Spleen (tissue), 11 donors: ENCODE results near the gene GNG3. TPM values are rescaled to one million over a fixed set of nuclear protein-coding genes. Genes with fewer than 3 reads are reported as not detected.
A peak's percentile ranks its signal among the peaks of the same experiment; 100 is the strongest.

Source experiments
- DNase-seq: peaks from one replicate; pipeline ENCODE4 v3.0.0-alpha.2; 2020
- H3K27ac ChIP-seq, 8 donors: fragments of 200-600 bp; sonication (generic) in 7 of 8; 1 replicate in 4 of 8; 2 replicates in 4 of 8; pipeline versions ENCODE4 v1.5.0 to v1.8.0; 2016 to 2021; ENCODE audit warnings: inconsistent platforms in 4 of 8, mild to moderate bottlenecking in 4 of 8, moderate library complexity in 1 of 8
- H3K27me3 ChIP-seq, 7 donors: fragments of 200-600 bp; sonication (generic) in 6 of 7; replicated peaks in 1 of 7; 1 replicate in 4 of 7; 2 replicates in 3 of 7; pipeline versions ENCODE4 v1.5.0 to v1.8.0; 2016 to 2021; ENCODE audit warnings: inconsistent platforms in 3 of 7, mild to moderate bottlenecking in 1 of 7
- H3K36me3 ChIP-seq, 6 donors: fragments of 200-600 bp; sonication (generic) in 5 of 6; 1 replicate in 4 of 6; 2 replicates in 2 of 6; pipeline versions ENCODE4 v1.5.0 to v1.8.0; 2016 to 2021; ENCODE audit warnings: inconsistent platforms in 2 of 6
- H3K4me1 ChIP-seq, 6 donors: fragments of 200-600 bp; sonication (generic) in 5 of 6; 1 replicate in 3 of 6; 2 replicates in 3 of 6; pipeline versions ENCODE4 v1.5.0 to v1.8.0; 2016 to 2021; ENCODE audit warnings: inconsistent platforms in 3 of 6
- H3K4me3 ChIP-seq, 8 donors: fragments of 200-600 bp; sonication (generic) in 7 of 8; 1 replicate in 4 of 8; 2 replicates in 4 of 8; pipeline versions ENCODE4 v1.5.0 to v1.8.0; 2016 to 2021; ENCODE audit warnings: inconsistent platforms in 4 of 8, mild to moderate bottlenecking in 4 of 8, moderate library complexity in 2 of 8
- H3K9me3 ChIP-seq, 8 donors: fragments of 200-600 bp; sonication (generic) in 7 of 8; 1 replicate in 4 of 8; 2 replicates in 4 of 8; pipeline versions ENCODE4 v1.5.0 to v1.8.0; 2016 to 2021; ENCODE audit warnings: inconsistent platforms in 4 of 8
- POLR2A ChIP-seq, 3 donors: fragments of 450-650 bp; IDR thresholded peaks; one replicate each; pipeline ENCODE4 v1.5.1; 2017; ENCODE audit warnings: antibody characterized with exemption in 3 of 3, mild to moderate bottlenecking in 1 of 3
- POLR2AphosphoS5 ChIP-seq, 3 donors: sonication (generic); formaldehyde crosslinking; IDR thresholded peaks; one replicate each; pipeline ENCODE4 v1.5.1; 2017; ENCODE audit warnings: antibody characterized with exemption in 3 of 3
- WGBS, 5 donors: extraction: QIAGEN DNeasy Blood & Tissue Kit in 3 of 5; methylation state at CpG; one replicate each; pipeline versions ENCODE4 v1.1.5 to v1.1.7; 2013 to 2018; 5-methylcytosine and 5-hydroxymethylcytosine counted together
- intact Hi-C: fragments of 100-400 bp; cut with DNase I; formaldehyde crosslinking; loops from one replicate; pipeline ENCODE4 v1.15.0; 2023; ENCODE audit warnings: low total_unique reads
- polyA plus RNA-seq, 3 donors: library from polyadenylated mRNA; stranded (reverse); fragments of 200-250 nt; gene quantifications; one replicate each; pipeline ENCODE4 v1.2.1, GENCODE V29; 2013
- total RNA-seq, 7 donors: library from RNA; depleted of rRNA in 3 of 7; stranded (reverse); fragments of >200 nt in 3 of 7; fragmentation: NEBNext Ultra II Directional in 4 of 7; extraction: Animal tissue kit (Norgen Biotek cat#: 25700) in 4 of 7; gene quantifications; one replicate each; pipeline versions ENCODE4 v1.1.0 to v1.2.1, GENCODE V29; 2016 to 2021
- TF ChIP-seq, protein P1 (sequence below), 11 experiments: fragments of 200-600 bp in 7 of 11; fragments of 450-650 bp in 4 of 11; sonication (generic) in 4 of 11; IDR thresholded peaks in 8 of 11; conservative IDR thresholded peaks in 3 of 11; 1 replicate in 7 of 11; 2 replicates in 4 of 11; pipeline versions ENCODE4 v1.4.0 to v1.8.0; 2016 to 2021; ENCODE audit warnings: antibody characterized with exemption in 11 of 11, inconsistent platforms in 4 of 11, mild to moderate bottlenecking in 1 of 11
- donor health status: healthy with polysubstance abuse.
- donor health status: DM: no; HTN: no; CAD: no; lungs with moderate emphysema.
- donor health status: DM: no; HTN: no; CAD: no.
- donor health status: Bipolar disorder and iron deficiency.
- donor health status: healthy.
- donor health status: DM: no; HTN: no; CAD: no.
- donor health status: DM: yes; HTN: yes; CAD: no.

Gene GNG3
- total and polyA plus RNA-seq, 10 donors: 0.12 to 0.13 TPM; not detected in 8

DNA sequence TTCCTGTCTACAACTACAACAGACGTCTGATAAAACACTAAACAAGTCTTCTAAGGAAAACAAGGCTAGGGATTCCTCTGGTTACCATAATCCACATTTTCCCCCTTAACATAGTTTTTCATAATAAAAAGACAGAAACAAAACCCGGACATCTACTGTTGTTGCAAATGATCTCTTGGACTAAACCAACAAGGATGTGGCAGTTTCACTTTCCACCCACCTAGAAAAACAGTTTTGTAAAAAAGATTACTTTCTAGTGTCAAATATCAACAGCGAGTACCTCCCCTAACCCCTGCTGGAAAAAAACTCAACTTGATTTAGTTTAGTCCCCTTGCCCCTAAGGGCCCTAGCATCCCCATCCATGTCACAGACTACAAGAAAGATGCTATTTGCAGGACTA, 5.4 kb downstream of the GNG3 start:
- H3K27ac ChIP-seq: peak overlapping the region in 6 of 8 donors; percentile 39 to 61 (median 48)
- TF ChIP-seq, protein P1, sequence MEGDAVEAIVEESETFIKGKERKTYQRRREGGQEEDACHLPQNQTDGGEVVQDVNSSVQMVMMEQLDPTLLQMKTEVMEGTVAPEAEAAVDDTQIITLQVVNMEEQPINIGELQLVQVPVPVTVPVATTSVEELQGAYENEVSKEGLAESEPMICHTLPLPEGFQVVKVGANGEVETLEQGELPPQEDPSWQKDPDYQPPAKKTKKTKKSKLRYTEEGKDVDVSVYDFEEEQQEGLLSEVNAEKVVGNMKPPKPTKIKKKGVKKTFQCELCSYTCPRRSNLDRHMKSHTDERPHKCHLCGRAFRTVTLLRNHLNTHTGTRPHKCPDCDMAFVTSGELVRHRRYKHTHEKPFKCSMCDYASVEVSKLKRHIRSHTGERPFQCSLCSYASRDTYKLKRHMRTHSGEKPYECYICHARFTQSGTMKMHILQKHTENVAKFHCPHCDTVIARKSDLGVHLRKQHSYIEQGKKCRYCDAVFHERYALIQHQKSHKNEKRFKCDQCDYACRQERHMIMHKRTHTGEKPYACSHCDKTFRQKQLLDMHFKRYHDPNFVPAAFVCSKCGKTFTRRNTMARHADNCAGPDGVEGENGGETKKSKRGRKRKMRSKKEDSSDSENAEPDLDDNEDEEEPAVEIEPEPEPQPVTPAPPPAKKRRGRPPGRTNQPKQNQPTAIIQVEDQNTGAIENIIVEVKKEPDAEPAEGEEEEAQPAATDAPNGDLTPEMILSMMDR (IDR thresholded peaks at IDR 0.05 in 8 of 11, conservative IDR thresholded peaks at IDR 0.05 in 3 of 11): no peak
- TF ChIP-seq POLR2A (IDR thresholded peaks at IDR 0.05) (no peak), POLR2AphosphoS5 (IDR thresholded peaks at IDR 0.05) (no peak)
- H3K36me3 ChIP-seq: peaks cover 0 to 78% (median 69%) of the 10 kb centered on the region in 6 donors
- intact Hi-C loops: no loop called here
- H3K9me3 ChIP-seq: no peaks in the 10 kb centered on the region
- DNase-seq: no peak
- WGBS, 5 donors: 57 to 67% (median 65%) methylated on average over 3 of the region's 3 CpGs
- no peak overlapping the region for H3K4me3 ChIP-seq
- H3K4me1 ChIP-seq: peaks cover 15 to 86% (median 48%) of the 10 kb centered on the region in 6 donors
- no peaks in the 10 kb centered on the region for H3K27me3 ChIP-seq

DNA sequence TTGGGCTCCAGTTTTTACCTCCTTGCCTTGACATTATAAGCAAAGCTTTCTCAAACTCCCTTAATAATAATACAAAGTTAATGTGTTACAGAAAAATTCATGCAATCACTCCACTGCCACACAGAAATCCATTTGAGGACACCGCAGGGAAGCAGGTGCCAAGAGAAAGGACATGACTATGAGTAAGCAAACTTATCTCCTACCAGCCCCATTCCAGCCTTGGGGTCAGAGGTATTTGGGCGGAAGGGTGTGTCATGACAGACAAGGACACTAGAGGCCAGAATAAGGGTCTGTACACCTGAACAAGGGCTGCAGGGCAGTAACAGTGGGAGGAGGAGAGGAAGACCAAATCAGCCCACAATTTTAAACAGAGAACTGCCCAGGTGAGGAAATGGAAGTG, 5.9 kb downstream of the GNG3 start:
- Histone ChIP-seq H3K36me3 (peaks cover 0 to 83% (median 74%) of the 10 kb centered on the region in 6 donors), H3K27ac (peak overlapping the region; percentile 5 to 61 (median 46)), H3K9me3 (no peaks in the 10 kb centered on the region), H3K4me3 (no peak overlapping the region), H3K4me1 (peaks cover 14 to 86% (median 43%) of the 10 kb centered on the region in 6 donors), H3K27me3 (no peaks in the 10 kb centered on the region)
- 83 to 89% (median 85%) methylated on average over 2 of the region's 2 CpGs for WGBS, 5 donors
- intact Hi-C loops: no loop called here
- TF ChIP-seq POLR2AphosphoS5 (IDR thresholded peaks at IDR 0.05): peak in 1 of 3 donors; percentile 20
- TF ChIP-seq, protein P1 (IDR thresholded peaks at IDR 0.05 in 8 of 11, conservative IDR thresholded peaks at IDR 0.05 in 3 of 11): no peak
- TF ChIP-seq POLR2A (IDR thresholded peaks at IDR 0.05): no peak
- DNase-seq: no peak

DNA sequence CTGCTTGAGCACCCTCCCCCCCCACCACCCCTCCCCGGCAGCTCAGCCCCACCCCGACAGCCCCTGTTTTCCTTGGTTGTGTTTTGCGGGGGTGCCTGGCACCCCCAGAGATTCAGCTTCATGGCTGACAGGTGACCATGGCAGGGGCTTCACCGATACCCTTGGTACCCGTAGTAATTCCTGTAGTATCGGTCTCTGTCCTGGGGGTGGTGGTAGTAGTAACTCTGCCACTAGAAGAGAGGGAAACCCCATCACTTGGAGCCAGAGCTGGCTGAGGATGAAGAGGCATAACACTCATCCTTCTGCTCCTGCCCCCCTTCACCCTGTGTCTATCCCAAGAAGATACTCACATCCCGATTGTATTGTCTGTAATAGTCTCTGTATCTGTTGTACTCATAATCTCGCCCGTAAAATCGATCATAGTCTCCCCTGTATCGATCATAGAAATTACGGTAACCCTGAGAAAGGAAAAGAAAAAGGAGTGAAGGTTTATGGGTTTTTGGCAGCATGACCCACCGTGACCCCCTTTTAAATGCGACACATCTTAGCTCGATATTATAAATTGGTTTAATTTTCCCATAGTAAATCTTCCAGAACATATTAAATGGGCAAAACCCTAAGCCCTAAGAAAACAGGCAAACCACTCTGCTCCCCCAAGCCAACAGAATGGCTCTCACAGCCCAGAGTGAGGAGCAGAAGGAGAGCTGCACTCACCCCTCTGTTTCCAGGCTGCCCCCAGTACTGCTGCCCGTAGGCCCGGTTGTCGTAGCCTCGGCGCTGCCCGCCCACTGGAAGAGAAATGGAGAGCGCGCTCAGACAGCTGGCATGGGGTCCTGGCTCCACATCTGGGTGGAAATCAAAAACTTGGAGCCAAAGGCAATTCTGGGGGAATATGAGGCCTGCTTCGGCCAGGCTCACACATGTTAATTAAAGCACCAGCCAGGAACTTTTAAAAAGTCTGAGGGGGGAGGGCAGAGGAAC, 8.0 kb downstream of the GNG3 start:
- 89 to 97% (median 94%) methylated on average over 23 to 24 of the region's 24 CpGs for WGBS, 5 donors
- H3K36me3 ChIP-seq: peaks cover 5 to 100% (median 93%) of the 10 kb centered on the region in 6 donors
- H3K9me3 ChIP-seq: no peaks in the 10 kb centered on the region
- no peak for DNase-seq
- intact Hi-C loops: no loop called here
- no peak overlapping the region for H3K27ac ChIP-seq
- no peak overlapping the region for H3K4me3 ChIP-seq
- H3K4me1 ChIP-seq: peaks cover 2 to 87% (median 28%) of the 10 kb centered on the region in 6 donors
- H3K27me3 ChIP-seq: no peaks in the 10 kb centered on the region
- no peak for TF ChIP-seq POLR2A (IDR thresholded peaks at IDR 0.05)
- peak in 2 of 3 donors; percentile 27 to 61 for TF ChIP-seq POLR2AphosphoS5 (IDR thresholded peaks at IDR 0.05)

DNA sequence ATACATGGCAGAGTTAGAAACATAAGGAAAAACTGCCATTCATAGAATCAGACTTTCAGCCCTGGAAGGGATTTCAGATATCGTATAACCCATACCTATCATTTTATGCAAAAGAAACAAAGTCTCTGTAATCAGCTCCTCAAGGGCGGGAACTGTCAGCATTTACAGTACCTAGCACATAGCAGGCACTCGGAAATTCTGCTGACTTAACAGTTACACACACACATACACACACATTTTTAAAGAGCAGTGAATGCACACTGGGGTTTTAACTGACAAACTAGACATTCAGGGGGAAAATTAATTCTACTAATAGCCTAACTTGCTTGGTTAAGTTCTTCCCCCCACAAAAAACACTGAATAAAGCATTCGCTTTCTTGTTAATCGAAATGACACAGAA, 8.7 kb downstream of the GNG3 start:
- no peaks in the 10 kb centered on the region for H3K27me3 ChIP-seq
- WGBS, 5 donors: 89 to 97% (median 91%) methylated on average over 5 of the region's 5 CpGs
- H3K36me3 ChIP-seq: peaks cover 6 to 100% (median 96%) of the 10 kb centered on the region in 6 donors
- intact Hi-C loops: no loop called here
- TF ChIP-seq, protein P1 (IDR thresholded peaks at IDR 0.05 in 8 of 11, conservative IDR thresholded peaks at IDR 0.05 in 3 of 11): no peak
- no peak for TF ChIP-seq POLR2A (IDR thresholded peaks at IDR 0.05)
- TF ChIP-seq POLR2AphosphoS5 (IDR thresholded peaks at IDR 0.05): no peak
- H3K4me1 ChIP-seq: peaks cover 0 to 85% (median 25%) of the 10 kb centered on the region in 6 donors
- DNase-seq: no peak
- no peaks in the 10 kb centered on the region for H3K9me3 ChIP-seq
- no peak overlapping the region for H3K4me3 ChIP-seq
- H3K27ac ChIP-seq: no peak overlapping the region
